Measurements from ENCODE around the gene PPP1R8. TPM values are rescaled to one million over a fixed set of nuclear protein-coding genes. Genes with fewer than 3 reads are reported as not detected.

Gene PPP1R8
- total RNA-seq, 1 donor from 2014 or later: 42.9 TPM

DNA sequence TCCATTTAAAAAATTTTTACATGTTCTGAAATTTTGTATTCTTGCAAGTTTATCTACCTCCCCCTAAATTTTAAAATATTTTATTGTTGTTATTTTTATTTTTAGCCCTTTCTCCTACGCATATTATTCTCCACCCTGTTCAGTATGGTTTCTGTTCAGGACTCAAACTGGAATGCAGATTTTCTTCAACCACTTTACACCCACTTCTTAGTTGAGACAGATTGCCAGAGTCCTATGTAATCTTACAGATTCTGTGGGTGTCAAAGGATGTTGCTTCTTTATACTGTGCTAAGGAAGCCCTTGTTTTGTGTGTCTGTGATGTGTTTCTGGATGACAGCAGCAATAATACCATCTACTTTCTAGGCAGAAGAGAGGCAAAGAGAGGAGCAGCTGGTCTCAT is 20.7 kb upstream of the PPP1R8 start:
- no peak overlapping the region for H3K27ac Mint-ChIP-seq
- DNase-seq (ENCODE audit: low spot score in 2 of 2, unreplicated experiment in 2 of 2): no peak
- no peak overlapping the region for H3K4me3 Mint-ChIP-seq
- no peaks in the 10 kb centered on the region for H3K27me3 Mint-ChIP-seq (ENCODE audit: low read depth)
- H3K9me3 Mint-ChIP-seq: no peaks in the 10 kb centered on the region
- TF ChIP-seq, protein P1, sequence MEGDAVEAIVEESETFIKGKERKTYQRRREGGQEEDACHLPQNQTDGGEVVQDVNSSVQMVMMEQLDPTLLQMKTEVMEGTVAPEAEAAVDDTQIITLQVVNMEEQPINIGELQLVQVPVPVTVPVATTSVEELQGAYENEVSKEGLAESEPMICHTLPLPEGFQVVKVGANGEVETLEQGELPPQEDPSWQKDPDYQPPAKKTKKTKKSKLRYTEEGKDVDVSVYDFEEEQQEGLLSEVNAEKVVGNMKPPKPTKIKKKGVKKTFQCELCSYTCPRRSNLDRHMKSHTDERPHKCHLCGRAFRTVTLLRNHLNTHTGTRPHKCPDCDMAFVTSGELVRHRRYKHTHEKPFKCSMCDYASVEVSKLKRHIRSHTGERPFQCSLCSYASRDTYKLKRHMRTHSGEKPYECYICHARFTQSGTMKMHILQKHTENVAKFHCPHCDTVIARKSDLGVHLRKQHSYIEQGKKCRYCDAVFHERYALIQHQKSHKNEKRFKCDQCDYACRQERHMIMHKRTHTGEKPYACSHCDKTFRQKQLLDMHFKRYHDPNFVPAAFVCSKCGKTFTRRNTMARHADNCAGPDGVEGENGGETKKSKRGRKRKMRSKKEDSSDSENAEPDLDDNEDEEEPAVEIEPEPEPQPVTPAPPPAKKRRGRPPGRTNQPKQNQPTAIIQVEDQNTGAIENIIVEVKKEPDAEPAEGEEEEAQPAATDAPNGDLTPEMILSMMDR (IDR thresholded peaks at IDR 0.05; ENCODE audit: unreplicated experiment): no peak
- H3K4me1 Mint-ChIP-seq: no peaks in the 10 kb centered on the region
- H3K36me3 Mint-ChIP-seq: peaks cover 19% of the 10 kb centered on the region

DNA sequence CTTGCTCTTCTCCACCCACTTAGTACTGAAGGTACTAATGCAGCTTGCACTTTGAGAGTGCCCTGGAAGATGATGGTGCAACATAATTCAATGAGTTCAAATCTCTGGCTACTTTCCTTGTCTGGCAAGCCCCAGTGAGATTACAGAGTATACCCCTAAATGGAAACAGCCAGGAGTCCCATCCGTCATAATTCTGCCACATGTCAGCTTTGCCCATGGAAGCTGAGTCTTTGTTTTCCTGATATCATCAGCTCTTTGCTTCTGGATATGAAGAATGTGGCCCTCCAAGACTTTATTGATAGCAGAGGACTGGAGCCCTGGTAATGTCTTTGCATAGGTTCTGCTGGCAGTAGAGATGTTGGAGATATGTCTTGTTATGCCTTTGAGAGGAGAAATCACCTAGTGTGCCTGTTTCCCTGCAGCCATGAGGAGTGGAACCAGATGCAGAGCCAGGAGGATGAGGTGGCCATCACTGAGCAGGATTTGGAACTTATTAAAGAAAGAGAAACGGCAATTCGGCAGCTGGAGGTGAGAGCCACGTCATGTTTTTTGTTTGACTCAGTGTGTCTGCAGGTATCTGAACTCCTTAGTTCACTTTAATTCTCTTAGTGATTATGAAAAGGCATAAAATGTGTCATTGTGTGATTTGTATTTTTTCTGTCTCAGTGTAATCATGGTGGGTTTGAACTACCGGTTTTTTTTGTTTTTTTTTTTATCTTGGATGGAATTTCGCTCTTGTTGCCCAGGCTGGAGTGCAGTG is 18.7 kb upstream of the PPP1R8 start:
- Mint-ChIP-seq H3K9me3 (no peaks in the 10 kb centered on the region), H3K27ac (no peak overlapping the region), H3K27me3 (ENCODE audit: low read depth) (no peaks in the 10 kb centered on the region), H3K4me3 (no peak overlapping the region), H3K36me3 (peaks cover 17% of the 10 kb centered on the region), H3K4me1 (no peaks in the 10 kb centered on the region)
- no peak for DNase-seq (ENCODE audit: low spot score in 2 of 2, unreplicated experiment in 2 of 2)
- TF ChIP-seq, protein P1 (IDR thresholded peaks at IDR 0.05; ENCODE audit: unreplicated experiment): no peak

DNA sequence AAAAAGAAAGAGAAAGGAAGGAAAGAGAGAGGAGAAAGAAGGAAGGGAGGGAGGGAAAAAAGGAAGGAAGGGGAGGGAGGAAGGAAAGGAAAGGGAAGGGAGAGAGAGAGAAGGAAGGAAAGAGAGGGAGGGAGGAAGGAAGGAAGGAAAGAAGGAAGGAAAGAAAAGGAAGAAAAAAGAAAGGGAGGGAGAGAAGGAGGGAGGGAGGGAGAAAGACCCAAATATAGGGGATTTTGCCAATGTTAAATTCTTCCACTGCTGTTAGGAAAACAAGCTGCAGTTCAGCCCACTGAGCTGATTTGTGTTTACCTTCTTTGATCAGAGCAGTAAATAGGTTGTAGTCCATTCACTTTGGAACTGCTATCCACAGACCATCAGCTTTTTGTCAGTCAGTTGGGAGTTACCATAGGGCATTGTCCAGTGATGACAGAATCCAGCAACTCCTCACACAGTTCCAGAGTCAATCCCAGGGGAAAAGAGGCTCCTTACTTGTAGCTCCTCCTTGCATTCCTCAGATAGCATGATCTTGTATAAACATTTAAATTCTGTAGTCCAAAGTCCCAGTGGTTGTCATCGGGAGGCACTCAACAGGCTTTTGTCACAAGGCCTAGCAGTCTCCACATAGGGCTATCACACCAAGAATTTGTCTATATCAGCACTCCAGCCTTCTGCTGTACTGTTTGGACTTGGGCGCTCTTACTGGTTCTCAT is 13.5 kb upstream of the PPP1R8 start:
- H3K36me3 Mint-ChIP-seq: peaks cover 23% of the 10 kb centered on the region
- DNase-seq (ENCODE audit: low spot score in 2 of 2, unreplicated experiment in 2 of 2): no peak
- H3K9me3 Mint-ChIP-seq: no peaks in the 10 kb centered on the region
- H3K4me3 Mint-ChIP-seq: no peak overlapping the region
- no peak overlapping the region for H3K27ac Mint-ChIP-seq
- H3K4me1 Mint-ChIP-seq: no peaks in the 10 kb centered on the region
- H3K27me3 Mint-ChIP-seq (ENCODE audit: low read depth): no peaks in the 10 kb centered on the region
- TF ChIP-seq, protein P1 (IDR thresholded peaks at IDR 0.05; ENCODE audit: unreplicated experiment): no peak

DNA sequence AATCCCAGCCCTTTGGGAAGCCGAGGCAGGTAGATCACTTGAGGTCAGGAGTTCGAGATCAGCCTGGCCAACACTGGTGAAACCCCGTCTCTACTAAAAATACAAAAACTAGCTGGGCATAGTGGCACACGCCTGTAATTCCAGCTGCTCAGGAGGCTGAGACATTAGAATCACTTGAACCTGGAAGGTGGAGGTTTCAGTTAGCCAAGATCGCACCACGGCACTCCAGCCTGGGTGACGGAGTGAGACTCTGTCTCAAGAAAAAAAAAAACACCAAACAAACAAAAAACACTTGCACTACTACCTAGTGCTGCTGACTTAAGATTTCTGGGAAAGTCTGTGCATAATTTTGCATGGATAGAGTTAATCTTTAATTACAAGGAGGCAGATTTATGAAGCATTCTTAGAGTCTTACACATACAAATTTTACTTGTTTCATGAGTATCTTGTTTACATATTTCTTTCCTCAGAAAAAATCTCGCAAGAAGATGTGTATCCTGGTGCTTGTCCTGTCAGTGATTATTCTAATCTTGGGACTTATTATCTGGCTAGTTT is 8.7 kb upstream of the PPP1R8 start:
- no peak for DNase-seq (ENCODE audit: low spot score in 2 of 2, unreplicated experiment in 2 of 2)
- no peak overlapping the region for H3K27ac Mint-ChIP-seq

DNA sequence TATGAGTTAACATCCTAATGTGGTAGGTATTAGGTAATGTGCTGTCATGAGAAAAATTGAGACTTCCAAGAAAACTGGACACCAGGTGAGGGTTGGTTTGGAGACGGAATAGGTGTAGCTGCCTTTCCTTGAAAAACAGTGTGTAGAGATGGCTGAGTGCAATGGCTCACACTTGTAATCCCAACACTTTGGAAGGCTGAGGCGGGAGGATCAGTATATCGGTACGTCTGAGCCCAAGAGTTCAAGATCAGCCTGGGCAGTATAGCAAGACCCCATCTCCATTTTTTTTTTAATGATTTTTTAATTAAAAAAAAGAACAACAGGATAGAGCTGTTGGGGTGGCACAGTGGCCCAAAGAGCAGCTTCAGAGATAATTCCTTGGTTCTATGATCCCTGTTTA is 6.8 kb upstream of the PPP1R8 start:
- Mint-ChIP-seq H3K4me1 (no peaks in the 10 kb centered on the region), H3K36me3 (peaks cover 16% of the 10 kb centered on the region), H3K27me3 (ENCODE audit: low read depth) (no peaks in the 10 kb centered on the region), H3K27ac (no peak overlapping the region), H3K9me3 (no peaks in the 10 kb centered on the region), H3K4me3 (no peak overlapping the region)
- TF ChIP-seq, protein P1 (IDR thresholded peaks at IDR 0.05; ENCODE audit: unreplicated experiment): no peak
- no peak for DNase-seq (ENCODE audit: low spot score in 2 of 2, unreplicated experiment in 2 of 2)

More for the DNA sequence above, 8.7 kb upstream of the PPP1R8 start:
- H3K9me3 Mint-ChIP-seq: no peaks in the 10 kb centered on the region
- H3K4me1 Mint-ChIP-seq: no peaks in the 10 kb centered on the region
- H3K4me3 Mint-ChIP-seq: no peak overlapping the region
- H3K27me3 Mint-ChIP-seq (ENCODE audit: low read depth): no peaks in the 10 kb centered on the region
- peaks cover 21% of the 10 kb centered on the region for H3K36me3 Mint-ChIP-seq
- TF ChIP-seq, protein P1 (IDR thresholded peaks at IDR 0.05; ENCODE audit: unreplicated experiment): no peak
